Fibroblast of the aortic adventitia (primary cell): ENCODE measurements around the gene PLA2R1. TPM values are rescaled to one million over a fixed set of nuclear protein-coding genes. Genes with fewer than 3 reads are reported as not detected.

ENCODE experiments used
- DNase-seq: peaks from one replicate; pipeline ENCODE4 v3.0.0-alpha.2; 2010; ENCODE audit warnings: low read depth
- H3K4me3 ChIP-seq: 2 replicates; pipeline ENCODE4 v1.5.1; 2011; ENCODE audit warnings: low read depth, mild to moderate bottlenecking, control low read depth, low read length, moderate library complexity
- total RNA-seq: library from RNA; depleted of rRNA; stranded (reverse); fragments of >200 nt; gene quantifications from 2 replicates; pipeline ENCODE4 v1.2.3, GENCODE V29; 2012; ENCODE audit warnings: low replicate concordance
- TF ChIP-seq, protein P1 (sequence below): IDR thresholded peaks from 2 replicates; pipeline ENCODE4 v1.5.1; 2011; ENCODE audit warnings: mild to moderate bottlenecking, low read length, control low read depth, inconsistent platforms; ENCODE audit not compliant: insufficient read depth

The PLA2R1 gene
- total RNA-seq, 1 donor = 27.0 TPM

DNA sequence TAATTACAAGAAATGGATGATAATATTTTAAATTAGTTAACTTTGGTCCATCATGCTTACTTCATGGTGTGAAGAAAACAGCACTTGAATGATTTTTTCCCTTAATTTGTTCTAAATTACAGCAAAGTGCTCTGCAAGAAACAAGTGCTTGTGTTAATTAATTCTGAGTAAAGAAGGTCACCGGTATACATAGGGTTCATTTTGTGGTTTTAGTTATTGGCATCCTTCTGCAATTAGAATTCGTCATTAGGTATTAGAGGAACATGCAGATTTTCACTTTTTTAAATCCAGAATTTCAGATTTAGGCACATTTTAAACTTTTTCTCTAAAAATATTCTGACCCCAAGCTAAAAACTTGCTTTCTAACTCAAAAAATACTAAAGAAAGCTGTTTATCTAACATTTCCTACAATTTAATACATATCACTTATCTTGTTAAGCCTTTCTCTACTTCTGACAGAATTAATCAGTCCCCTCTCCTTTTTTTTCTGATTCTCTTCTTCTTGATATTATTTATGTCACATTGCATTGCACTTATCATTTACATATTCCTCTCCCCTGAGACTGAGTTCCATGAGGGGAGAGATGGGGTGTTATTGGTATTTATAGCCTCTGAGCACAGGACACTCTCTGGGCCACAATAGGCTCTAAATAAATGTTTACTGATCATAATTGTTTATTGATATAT is 129.2 kb downstream of the PLA2R1 start:
- TF ChIP-seq, protein P1, sequence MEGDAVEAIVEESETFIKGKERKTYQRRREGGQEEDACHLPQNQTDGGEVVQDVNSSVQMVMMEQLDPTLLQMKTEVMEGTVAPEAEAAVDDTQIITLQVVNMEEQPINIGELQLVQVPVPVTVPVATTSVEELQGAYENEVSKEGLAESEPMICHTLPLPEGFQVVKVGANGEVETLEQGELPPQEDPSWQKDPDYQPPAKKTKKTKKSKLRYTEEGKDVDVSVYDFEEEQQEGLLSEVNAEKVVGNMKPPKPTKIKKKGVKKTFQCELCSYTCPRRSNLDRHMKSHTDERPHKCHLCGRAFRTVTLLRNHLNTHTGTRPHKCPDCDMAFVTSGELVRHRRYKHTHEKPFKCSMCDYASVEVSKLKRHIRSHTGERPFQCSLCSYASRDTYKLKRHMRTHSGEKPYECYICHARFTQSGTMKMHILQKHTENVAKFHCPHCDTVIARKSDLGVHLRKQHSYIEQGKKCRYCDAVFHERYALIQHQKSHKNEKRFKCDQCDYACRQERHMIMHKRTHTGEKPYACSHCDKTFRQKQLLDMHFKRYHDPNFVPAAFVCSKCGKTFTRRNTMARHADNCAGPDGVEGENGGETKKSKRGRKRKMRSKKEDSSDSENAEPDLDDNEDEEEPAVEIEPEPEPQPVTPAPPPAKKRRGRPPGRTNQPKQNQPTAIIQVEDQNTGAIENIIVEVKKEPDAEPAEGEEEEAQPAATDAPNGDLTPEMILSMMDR = no peak
- no peak overlapping the region for H3K4me3 ChIP-seq
- no peak for DNase-seq

DNA sequence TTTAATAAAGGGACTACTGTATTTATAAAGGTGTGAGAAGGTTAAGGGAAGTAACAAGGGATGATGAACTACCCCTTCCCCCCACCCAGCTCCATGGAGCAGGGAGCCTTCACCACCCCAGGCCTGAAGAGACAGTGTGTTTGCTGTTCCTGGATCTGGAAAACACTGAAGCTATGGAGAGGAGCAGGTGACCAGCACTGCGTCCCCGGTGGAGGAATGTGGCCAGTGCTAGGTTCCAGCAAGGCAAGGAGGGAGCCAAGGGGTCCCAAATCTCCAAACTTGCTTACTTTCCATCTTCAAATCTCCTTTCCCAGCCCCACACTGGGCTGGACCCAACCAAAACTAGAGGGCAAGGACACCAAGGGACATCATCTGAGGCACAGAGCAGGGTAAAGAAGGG is 135.7 kb downstream of the PLA2R1 start:
- H3K4me3 ChIP-seq = no peak overlapping the region
- TF ChIP-seq, protein P1 = no peak
- DNase-seq = no peak

DNA sequence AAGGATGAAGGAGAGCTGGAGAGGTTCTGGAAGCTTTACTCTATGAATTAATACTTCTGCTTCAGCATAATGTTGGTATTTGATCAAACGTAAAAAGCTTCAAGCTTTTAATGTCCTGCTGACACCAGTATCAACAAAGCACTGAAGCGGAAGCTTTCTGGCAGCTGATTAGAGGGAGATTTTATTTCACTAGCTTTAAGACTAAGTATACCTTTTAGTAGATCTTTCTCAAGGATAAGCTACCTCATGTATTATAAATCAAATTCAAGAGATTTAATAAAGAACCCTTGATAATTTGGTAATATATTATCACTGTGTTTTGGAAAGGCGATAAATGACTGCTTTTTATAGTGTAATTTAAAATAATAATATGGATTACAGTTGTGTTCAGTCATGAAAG is 136.4 kb downstream of the PLA2R1 start:
- no peak overlapping the region for H3K4me3 ChIP-seq
- TF ChIP-seq, protein P1 = no peak
- DNase-seq = no peak

DNA sequence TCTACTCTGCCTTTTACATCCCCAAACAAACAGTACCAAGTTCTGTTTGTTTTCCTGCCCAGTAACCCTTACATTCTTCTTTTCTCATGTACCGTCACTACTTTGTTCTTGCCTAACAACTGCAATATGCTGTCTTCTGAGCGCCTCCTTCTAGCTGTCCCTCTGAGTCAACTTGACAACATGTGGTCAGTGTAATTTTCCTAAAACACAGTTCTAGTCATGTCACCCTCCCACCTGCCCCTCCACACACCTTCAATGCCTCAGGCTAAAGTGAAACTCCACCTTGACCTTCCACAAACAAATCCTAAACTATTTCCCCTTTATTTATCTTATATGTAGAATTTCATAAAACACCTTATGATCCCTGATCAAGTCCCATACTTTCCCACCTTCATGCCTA is 139.9 kb downstream of the PLA2R1 start:
- H3K4me3 ChIP-seq = no peak overlapping the region
- TF ChIP-seq, protein P1 = no peak
- no peak for DNase-seq

DNA sequence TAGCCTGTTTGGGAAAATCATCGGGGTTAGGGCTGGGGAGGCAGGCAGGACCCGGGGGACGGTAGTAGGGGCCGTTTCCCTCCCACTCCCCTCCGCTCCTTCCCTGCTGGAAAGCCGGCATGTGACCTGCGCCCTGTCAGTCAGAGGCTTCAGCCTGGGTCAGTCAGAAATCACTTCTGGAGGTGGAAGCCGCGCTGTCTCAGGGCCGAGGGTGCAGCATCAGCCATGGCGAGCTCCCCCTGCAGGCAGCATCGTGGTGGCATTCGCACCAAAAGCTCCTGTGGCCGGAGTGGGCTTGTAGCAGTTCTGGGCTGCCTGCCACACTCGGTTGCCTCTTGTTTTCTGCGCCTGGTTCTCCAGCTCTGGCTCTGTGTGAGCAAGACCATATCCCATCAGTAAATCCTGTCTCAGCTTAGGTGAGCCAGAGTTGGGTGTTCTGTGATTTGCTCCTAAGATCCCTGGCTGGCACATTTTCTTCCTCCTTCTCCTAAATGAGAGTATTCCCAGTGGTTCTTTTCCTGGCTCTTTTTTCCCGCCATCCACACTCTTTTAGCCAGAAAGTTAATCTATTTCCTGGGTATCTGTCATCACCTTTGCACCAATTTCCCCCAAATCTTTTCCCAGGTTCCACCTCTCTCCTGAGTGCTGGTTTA is 140.5 kb downstream of the PLA2R1 start:
- TF ChIP-seq, protein P1 = peak; percentile 70
- DNase-seq = peak; percentile 47
- H3K4me3 ChIP-seq = no peak overlapping the region

DNA sequence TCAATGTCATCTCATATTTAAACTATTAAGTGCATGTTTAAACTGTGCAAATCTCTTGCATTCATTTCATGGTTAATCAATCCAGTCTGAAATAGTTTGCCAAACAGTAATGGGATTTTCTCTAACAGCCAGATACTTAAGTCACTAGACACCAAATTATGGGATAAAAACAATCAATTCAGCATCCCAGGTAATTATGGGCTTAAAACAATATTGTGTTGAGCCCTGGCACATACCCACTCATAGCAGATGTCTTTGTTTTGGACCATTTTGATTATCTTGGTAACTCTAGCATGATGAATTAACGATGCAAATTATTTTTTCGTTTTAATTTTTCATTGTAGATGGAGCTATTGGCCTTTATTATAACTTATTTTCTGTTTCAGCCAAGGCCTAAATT is 145.9 kb downstream of the PLA2R1 start:
- no peak for DNase-seq
- TF ChIP-seq, protein P1 = no peak
- H3K4me3 ChIP-seq = no peak overlapping the region

DNA sequence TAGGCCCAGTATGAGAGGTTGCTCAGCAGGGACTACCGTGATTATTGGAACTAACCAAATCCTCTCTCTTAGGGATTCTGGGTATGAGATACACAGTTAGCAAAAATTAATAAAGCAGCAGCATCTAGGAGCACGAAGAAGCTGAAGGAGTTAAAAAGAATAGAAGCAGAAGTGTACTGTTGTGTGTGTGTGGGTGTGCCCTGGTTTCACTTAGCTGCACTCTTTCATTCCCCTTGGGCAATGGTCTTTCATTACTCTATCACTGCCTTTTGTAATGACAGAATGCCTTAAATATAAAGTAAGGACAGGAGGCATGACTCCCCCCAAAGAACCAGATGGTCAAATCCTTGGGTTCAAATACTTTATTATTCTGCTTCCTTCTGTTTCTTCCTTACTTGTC is 148.5 kb downstream of the PLA2R1 start:
- no peak overlapping the region for H3K4me3 ChIP-seq
- TF ChIP-seq, protein P1 = no peak
- no peak for DNase-seq
